B cell (primary cell): ENCODE measurements around the gene ALPL. TPM values are rescaled to one million over a fixed set of nuclear protein-coding genes. Genes with fewer than 3 reads are reported as not detected.

Experiments
- ATAC-seq: fragments of 200-7000 bp; cut with Tn5 transposase; one replicate; pipeline ENCODE4 v1.10.0; 2021; ENCODE audit warnings: low read depth, mild to moderate bottlenecking, moderate number of reproducible peaks, moderate library complexity
- CTCF ChIA-PET: fragments of 350-600 bp; sonication (Branson Sonifier 250); formaldehyde crosslinking; loops from one replicate; lab custom pipeline; 2021; ENCODE audit warnings: antibody characterized with exemption, inconsistent platforms; lab: Charles Lee
- POLR2A ChIA-PET: fragments of 350-600 bp; sonication (Branson Sonifier 250); formaldehyde crosslinking; loops from one replicate; lab custom pipeline; 2021; ENCODE audit warnings: antibody characterized with exemption; lab: Charles Lee
- DNase-seq: peaks from one replicate; pipeline ENCODE4 v3.0.0; 2013
- H2AFZ ChIP-seq: 2 replicates; pipeline ENCODE4 v1.6.1; 2012; ENCODE audit warnings: mild to moderate bottlenecking, low read depth, low read length; ENCODE audit not compliant: insufficient read depth, poor library complexity, severe bottlenecking
- H3K27ac ChIP-seq, 2 donors: 1 replicate in 1 of 2; 2 replicates in 1 of 2; pipeline ENCODE4 v1.5.1; 2012 to 2013; ENCODE audit warnings: low read length in 2 of 2, mild to moderate bottlenecking in 2 of 2, moderate library complexity in 1 of 2
- H3K27me3 ChIP-seq, 4 experiments: fragments of 200-600 bp in 1 of 4; sonication (generic) in 1 of 4; replicated peaks in 1 of 4; 1 replicate in 2 of 4; 2 replicates in 2 of 4; pipeline versions ENCODE4 v1.6.1 to v1.7.0; 2013 to 2016; ENCODE audit warnings: low read length in 3 of 4, mild to moderate bottlenecking in 2 of 4, mixed read lengths in 1 of 4, moderate library complexity in 1 of 4; ENCODE audit not compliant: insufficient read depth in 4 of 4, control insufficient read depth in 3 of 4; ENCODE audit errors: control extremely low read depth in 1 of 4
- H3K36me3 ChIP-seq, 2 experiments: replicated peaks in 1 of 2; 1 replicate in 1 of 2; 2 replicates in 1 of 2; pipeline versions ENCODE4 v1.6.1 to v1.7.1; 2013; ENCODE audit warnings: low read length in 1 of 2; ENCODE audit not compliant: insufficient read depth in 2 of 2, control insufficient read depth in 1 of 2; ENCODE audit errors: control extremely low read depth in 1 of 2, extremely low read depth in 1 of 2
- H3K4me1 ChIP-seq, 2 donors: fragments of 200-600 bp in 1 of 2; sonication (generic) in 1 of 2; 1 replicate in 1 of 2; 2 replicates in 1 of 2; pipeline versions ENCODE4 v1.5.1 to v1.6.1; 2013 to 2017; ENCODE audit warnings: low read length in 2 of 2; ENCODE audit not compliant: control insufficient read depth in 2 of 2, insufficient read depth in 2 of 2
- H3K4me2 ChIP-seq: replicated peaks from 2 replicates; pipeline ENCODE3; 2012; ENCODE audit warnings: mild to moderate bottlenecking, low read depth, low read length; ENCODE audit not compliant: poor library complexity, severe bottlenecking
- H3K4me3 ChIP-seq, 5 experiments: fragments of 200-600 bp in 1 of 5; sonication (generic) in 1 of 5; 1 replicate in 3 of 5; 2 replicates in 2 of 5; pipeline versions ENCODE4 v1.5.1 to v1.7.0; 2011 to 2016; ENCODE audit warnings: low read length in 4 of 5, mild to moderate bottlenecking in 4 of 5, low read depth in 2 of 5, control low read depth in 1 of 5, moderate library complexity in 1 of 5; ENCODE audit not compliant: insufficient read depth in 1 of 5; ENCODE audit errors: control extremely low read depth in 1 of 5, extremely low read depth in 1 of 5
- H3K79me2 ChIP-seq: fragments of 200-600 bp; sonication (generic); one replicate; pipeline ENCODE4 v1.6.0; 2016; ENCODE audit warnings: low read length; ENCODE audit not compliant: control insufficient read depth, insufficient read depth
- H3K9ac ChIP-seq: fragments of 200-600 bp; sonication (generic); 2 replicates; pipeline ENCODE4 v1.6.1; 2017; ENCODE audit warnings: mild to moderate bottlenecking, low read length, moderate library complexity
- H3K9me3 ChIP-seq, 3 donors: one replicate each; pipeline versions ENCODE4 v1.6.1 to v1.7.1; 2013; ENCODE audit warnings: low read length in 2 of 3; ENCODE audit not compliant: control insufficient read depth in 2 of 3, insufficient read depth in 1 of 3; ENCODE audit errors: control extremely low read depth in 1 of 3
- H4K20me1 ChIP-seq: 2 replicates; pipeline ENCODE4 v1.6.0; 2012; ENCODE audit warnings: mild to moderate bottlenecking, low read length; ENCODE audit not compliant: insufficient read depth, control insufficient read depth, poor library complexity, severe bottlenecking
- H3K27ac Mint-ChIP-seq: one replicate; pipeline ENCODE4 v1.8.0; 2021; ENCODE audit warnings: mixed read lengths
- H3K27me3 Mint-ChIP-seq: one replicate; pipeline ENCODE4 v1.8.0; 2021; ENCODE audit warnings: mixed read lengths
- H3K4me1 Mint-ChIP-seq: one replicate; pipeline ENCODE4 v1.8.0; 2021; ENCODE audit warnings: mixed read lengths
- H3K4me3 Mint-ChIP-seq: one replicate; pipeline ENCODE4 v1.8.0; 2021; ENCODE audit warnings: mixed read lengths
- H3K9me3 Mint-ChIP-seq: one replicate; pipeline ENCODE4 v1.8.0; 2022; ENCODE audit warnings: mixed read lengths; ENCODE audit not compliant: insufficient read depth
- EZH2 ChIP-seq: IDR thresholded peaks from 2 replicates; pipeline ENCODE4 v1.6.1; 2012; ENCODE audit warnings: borderline replicate concordance, low read depth, mild to moderate bottlenecking, moderate library complexity, low read length; ENCODE audit not compliant: insufficient read depth, poor library complexity, severe bottlenecking
- WGBS: methylation state at CpG from one replicate; pipeline ENCODE4 v1.1.5; 2013; ENCODE audit warnings: missing lambda C conversion rate; ENCODE audit not compliant: insufficient coverage; 5-methylcytosine and 5-hydroxymethylcytosine counted together
- intact Hi-C: fragments of 100-400 bp; cut with micrococcal nuclease; formaldehyde crosslinking; loops from one replicate; pipeline ENCODE4 v1.10.0; 2022
- polyA plus RNA-seq: library from polyadenylated mRNA; depleted of rRNA; stranded (reverse); fragments of >200 nt; gene quantifications from 2 replicates; pipeline ENCODE4 v1.2.3, GENCODE V29; 2012
- total RNA-seq, 2 donors: library from RNA; stranded (reverse); fragments of 120-200 nt in 1 of 2; gene quantifications; 1 replicate in 1 of 2; 2 replicates in 1 of 2; pipeline versions ENCODE4 v1.2.3 to v1.2.4, GENCODE V29; 2013 to 2022
- TF ChIP-seq, protein P1 (sequence below): fragments of 200-600 bp; IDR thresholded peaks from one replicate; pipeline ENCODE4 v1.8.0; 2022; ENCODE audit warnings: antibody characterized with exemption, mild to moderate bottlenecking

The ALPL gene
- total and polyA plus RNA-seq, 2 donors (not counting 1 experiment from before 2014, with no cell fraction given) = 1.6 to 12.2 TPM

DNA sequence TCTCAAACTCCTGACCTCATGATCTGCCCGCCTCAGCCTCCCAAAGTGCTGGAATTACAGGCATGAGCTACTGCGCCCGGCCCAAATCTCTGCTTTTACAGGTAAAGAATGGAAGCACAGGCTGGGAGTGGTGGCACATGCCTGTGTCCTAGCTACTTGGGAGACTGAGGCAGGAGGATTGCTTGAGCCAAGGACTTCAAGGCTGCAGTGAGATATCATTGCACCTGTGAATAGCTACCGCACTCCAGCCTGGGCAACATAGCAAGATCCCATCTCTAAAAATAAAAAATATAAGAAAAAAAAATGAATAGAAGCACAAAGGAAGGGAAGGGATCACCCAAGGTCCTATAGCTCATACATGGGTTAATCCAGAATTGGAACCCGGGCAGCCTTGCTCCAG, 15.0 kb downstream of the ALPL start:
- Histone ChIP-seq H3K9me3 (peaks cover 0 to 6% (median 0%) of the 10 kb centered on the region in 3 donors), H3K36me3 (no peaks in the 10 kb centered on the region), H3K9ac (no peak overlapping the region), H3K4me3 (no peak overlapping the region), H3K4me2 (peak overlapping the region; percentile 70), H3K27me3 (no peaks in the 10 kb centered on the region), H2AFZ (no peak overlapping the region), H3K27ac (no peak overlapping the region), H3K4me1 (peaks cover 38 to 68% of the 10 kb centered on the region in 2 donors), H4K20me1 (no peaks in the 10 kb centered on the region), H3K79me2 (no peaks in the 10 kb centered on the region)
- Mint-ChIP-seq H3K27ac (peak overlapping the region; percentile 18), H3K9me3 (no peaks in the 10 kb centered on the region), H3K4me1 (peaks cover 54% of the 10 kb centered on the region), H3K27me3 (no peaks in the 10 kb centered on the region), H3K4me3 (peak overlapping the region; percentile 33)
- TF ChIP-seq, protein P1, sequence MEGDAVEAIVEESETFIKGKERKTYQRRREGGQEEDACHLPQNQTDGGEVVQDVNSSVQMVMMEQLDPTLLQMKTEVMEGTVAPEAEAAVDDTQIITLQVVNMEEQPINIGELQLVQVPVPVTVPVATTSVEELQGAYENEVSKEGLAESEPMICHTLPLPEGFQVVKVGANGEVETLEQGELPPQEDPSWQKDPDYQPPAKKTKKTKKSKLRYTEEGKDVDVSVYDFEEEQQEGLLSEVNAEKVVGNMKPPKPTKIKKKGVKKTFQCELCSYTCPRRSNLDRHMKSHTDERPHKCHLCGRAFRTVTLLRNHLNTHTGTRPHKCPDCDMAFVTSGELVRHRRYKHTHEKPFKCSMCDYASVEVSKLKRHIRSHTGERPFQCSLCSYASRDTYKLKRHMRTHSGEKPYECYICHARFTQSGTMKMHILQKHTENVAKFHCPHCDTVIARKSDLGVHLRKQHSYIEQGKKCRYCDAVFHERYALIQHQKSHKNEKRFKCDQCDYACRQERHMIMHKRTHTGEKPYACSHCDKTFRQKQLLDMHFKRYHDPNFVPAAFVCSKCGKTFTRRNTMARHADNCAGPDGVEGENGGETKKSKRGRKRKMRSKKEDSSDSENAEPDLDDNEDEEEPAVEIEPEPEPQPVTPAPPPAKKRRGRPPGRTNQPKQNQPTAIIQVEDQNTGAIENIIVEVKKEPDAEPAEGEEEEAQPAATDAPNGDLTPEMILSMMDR = no peak
- TF ChIP-seq EZH2 = no peak
- intact Hi-C loops = no loop called here
- ChIA-PET CTCF (interaction anchor here (0.7 to 0.8 kb wide), 3 partner anchors 9 to 16 kb away, joined by 3 read pairs; no protein-coding TSS in a partner anchor), POLR2A (interaction anchor here (0.6 to 0.7 kb wide), 2 partner anchors 133 to 645 kb away, joined by 4 to 10 read pairs; no protein-coding TSS in a partner anchor)
- no peak for ATAC-seq
- WGBS = 67% methylated on average over 3 of the region's 5 CpGs
- no peak for DNase-seq

- ATAC-seq = peak; percentile 21
- CTCF ChIA-PET = interaction anchor here (0.7 to 0.8 kb wide), 3 partner anchors 8 to 16 kb away, joined by 3 read pairs; no protein-coding TSS in a partner anchor
- H3K4me3 Mint-ChIP-seq = peak overlapping the region; percentile 33
- peaks cover 32 to 62% of the 10 kb centered on the region in 2 donors for H3K4me1 ChIP-seq
- H3K4me2 ChIP-seq = peak overlapping the region; percentile 70
- H3K9ac ChIP-seq = peak overlapping the region; percentile 23
- peak overlapping the region in 1 of 5 experiments; percentile 19 for H3K4me3 ChIP-seq
- H3K27me3 Mint-ChIP-seq = no peaks in the 10 kb centered on the region
- intact Hi-C loops = no loop called here
- 30% methylated on average over 13 of the region's 14 CpGs for WGBS
- no peaks in the 10 kb centered on the region for H4K20me1 ChIP-seq
- H3K9me3 Mint-ChIP-seq = no peaks in the 10 kb centered on the region
- peaks cover 0 to 6% (median 0%) of the 10 kb centered on the region in 3 donors for H3K9me3 ChIP-seq
- DNase-seq = peak; percentile 56
- H2AFZ ChIP-seq = no peak overlapping the region
- POLR2A ChIA-PET = no interaction called here
- H3K27ac Mint-ChIP-seq = peak overlapping the region; percentile 59
- TF ChIP-seq, protein P1 = no peak
- TF ChIP-seq EZH2 = no peak
- peak overlapping the region; percentile 18 to 51 for H3K27ac ChIP-seq
- no peaks in the 10 kb centered on the region for H3K79me2 ChIP-seq
- H3K4me1 Mint-ChIP-seq = peaks cover 48% of the 10 kb centered on the region
- no peaks in the 10 kb centered on the region for H3K27me3 ChIP-seq
- H3K36me3 ChIP-seq = no peaks in the 10 kb centered on the region
Measured at GRCh38 chr1:21524686-21525339, 15.6 kb downstream of the ALPL start.
